Hematopoietic multipotent progenitor cell treated with erythropoietin and hydrocortisone succinate and interleukin-3 and kit ligand, for 8 days (in vitro differentiated cells): ENCODE data around the gene CEP250.
A peak's percentile ranks its signal among the peaks of the same experiment; 100 is the strongest.
"Not testable (repeated sequence)": the region's sequence is repeated elsewhere in the genome, so short reads cannot be mapped to it uniquely, and the experiment has no call there.

Experiments
- DNase-seq: peaks from one replicate; pipeline ENCODE4 v3.0.0-alpha.2; 2015

The CEP250 gene

DNA sequence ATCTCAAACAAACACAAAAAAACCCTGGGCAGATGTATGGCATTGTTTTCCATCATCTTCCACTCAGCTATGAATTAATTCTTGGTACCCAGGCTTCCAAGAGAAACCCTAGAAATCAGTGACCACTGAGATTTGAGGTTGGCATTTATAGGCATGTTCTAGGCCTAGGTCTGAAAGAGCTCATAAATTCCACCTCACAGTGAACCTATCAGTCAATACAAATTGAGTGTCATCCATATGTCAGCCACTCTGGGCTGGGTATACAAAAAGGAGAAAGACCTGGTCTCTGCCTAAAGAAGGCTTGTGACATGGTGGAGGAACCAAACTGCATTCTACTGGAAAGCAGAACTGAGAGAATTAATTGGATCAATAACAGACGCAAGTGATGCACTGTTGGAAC, 43.9 kb downstream of the CEP250 start:
- DNase-seq, result no peak

DNA sequence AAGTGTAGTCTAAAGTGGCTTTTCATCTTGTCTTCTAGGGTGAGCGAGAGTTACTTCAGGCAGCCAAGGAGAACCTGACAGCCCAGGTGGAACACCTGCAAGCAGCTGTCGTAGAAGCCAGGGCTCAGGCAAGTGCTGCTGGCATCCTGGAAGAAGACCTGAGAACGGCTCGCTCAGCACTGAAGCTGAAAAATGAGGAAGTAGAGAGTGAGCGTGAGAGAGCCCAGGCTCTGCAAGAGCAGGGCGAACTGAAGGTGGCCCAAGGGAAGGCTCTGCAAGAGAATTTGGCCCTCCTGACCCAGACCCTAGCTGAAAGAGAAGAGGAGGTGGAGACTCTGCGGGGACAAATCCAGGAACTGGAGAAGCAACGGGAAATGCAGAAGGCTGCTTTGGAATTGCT, 47.0 kb downstream of the CEP250 start:
- DNase-seq, result no peak

DNA sequence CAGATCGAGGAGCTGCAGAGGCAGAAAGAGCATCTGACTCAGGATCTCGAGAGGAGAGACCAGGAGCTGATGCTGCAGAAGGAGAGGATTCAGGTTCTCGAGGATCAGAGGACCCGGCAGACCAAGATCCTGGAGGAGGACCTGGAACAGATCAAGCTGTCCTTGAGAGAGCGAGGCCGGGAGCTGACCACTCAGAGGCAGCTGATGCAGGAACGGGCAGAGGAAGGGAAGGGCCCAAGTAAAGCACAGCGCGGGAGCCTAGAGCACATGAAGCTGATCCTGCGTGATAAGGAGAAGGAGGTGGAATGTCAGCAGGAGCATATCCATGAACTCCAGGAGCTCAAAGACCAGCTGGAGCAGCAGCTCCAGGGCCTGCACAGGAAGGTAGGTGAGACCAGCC, 47.9 kb downstream of the CEP250 start:
- DNase-seq, result no peak

DNA sequence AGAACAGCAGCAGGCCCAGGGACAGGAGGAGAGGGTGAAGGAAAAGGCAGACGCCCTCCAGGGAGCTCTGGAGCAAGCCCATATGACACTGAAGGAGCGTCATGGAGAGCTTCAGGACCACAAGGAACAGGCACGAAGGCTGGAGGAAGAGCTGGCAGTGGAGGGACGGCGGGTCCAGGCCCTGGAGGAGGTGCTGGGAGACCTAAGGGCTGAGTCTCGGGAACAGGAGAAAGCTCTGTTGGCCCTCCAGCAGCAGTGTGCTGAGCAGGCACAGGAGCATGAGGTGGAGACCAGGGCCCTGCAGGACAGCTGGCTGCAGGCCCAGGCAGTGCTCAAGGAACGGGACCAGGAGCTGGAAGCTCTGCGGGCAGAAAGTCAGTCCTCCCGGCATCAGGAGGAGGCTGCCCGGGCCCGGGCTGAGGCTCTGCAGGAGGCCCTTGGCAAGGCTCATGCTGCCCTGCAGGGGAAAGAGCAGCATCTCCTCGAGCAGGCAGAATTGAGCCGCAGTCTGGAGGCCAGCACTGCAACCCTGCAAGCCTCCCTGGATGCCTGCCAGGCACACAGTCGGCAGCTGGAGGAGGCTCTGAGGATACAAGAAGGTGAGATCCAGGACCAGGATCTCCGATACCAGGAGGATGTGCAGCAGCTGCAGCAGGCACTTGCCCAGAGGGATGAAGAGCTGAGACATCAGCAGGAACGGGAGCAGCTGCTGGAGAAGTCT, 48.6 kb downstream of the CEP250 start:
- DNase-seq, result no peak

DNA sequence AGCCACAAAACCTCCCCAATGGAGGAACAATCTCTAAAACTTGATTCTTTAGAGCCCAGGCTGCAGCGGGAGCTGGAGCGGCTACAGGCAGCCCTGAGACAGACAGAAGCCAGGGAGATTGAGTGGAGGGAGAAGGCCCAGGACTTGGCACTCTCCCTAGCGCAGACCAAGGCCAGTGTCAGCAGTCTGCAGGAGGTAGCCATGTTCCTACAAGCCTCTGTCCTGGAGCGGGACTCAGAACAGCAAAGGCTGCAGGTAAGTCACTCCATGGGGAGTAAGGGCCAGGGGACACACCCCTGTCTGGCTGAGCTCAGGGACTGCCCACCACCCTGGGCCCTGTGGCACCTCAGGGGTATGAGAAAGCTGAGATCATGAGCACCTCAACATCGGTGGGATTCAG, 49.4 kb downstream of the CEP250 start:
- DNase-seq, result no peak

DNA sequence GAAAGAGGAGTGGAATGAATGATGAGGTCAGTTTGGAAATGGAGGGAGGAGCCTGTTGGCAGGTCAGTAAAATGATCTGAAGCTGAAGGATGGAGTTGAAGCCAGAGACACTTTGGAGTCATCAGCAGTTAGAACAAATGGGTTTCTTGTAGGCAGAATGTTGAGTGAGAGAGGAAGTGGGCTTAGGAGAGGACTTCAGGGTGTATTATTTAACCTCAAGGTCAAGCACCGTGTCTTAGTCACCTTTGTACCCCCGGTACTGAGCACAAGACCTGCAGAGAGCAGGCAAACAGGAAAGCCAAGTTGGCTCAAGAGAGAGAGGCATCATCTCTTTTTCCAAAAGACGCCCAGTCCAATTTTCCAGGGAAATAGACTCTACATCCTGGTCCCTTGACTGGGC, 50.8 kb downstream of the CEP250 start:
- DNase-seq, result no peak

DNA sequence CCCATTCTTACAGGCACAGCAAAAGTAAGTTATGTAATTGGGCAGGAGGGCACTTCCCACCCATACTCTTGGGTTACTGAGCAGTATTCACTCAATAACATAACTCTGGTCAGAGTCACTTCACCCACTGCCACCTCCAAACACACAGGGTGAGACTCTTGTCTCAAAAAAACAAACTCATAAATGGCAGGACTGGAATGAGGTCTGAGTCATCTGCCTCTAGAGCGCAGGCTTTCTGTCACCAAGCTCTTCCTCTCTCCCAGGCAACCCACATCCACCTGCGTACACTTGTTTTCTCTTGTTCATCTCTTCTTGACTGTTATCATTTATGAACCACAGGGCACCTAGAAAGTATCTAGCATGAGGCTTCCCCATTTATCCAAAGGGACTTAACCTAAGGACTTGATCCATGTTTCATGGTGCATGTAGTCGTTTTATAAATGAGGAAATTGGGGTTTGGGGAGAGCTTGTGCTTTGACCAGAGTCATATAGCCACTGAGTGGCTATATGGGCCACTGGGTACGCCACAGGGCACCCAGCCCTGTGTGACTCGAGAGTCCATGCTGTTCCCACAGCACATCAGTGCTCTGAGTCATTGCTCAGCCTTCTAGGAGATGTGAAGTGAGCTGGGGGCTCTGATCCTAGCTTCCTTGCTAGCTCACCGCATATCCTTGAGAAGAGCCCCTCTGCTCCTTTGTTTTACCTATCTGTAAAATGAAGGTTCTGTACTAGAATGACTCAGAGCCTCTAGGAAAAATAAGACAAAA, 51.7 kb downstream of the CEP250 start:
- no peak for DNase-seq

DNA sequence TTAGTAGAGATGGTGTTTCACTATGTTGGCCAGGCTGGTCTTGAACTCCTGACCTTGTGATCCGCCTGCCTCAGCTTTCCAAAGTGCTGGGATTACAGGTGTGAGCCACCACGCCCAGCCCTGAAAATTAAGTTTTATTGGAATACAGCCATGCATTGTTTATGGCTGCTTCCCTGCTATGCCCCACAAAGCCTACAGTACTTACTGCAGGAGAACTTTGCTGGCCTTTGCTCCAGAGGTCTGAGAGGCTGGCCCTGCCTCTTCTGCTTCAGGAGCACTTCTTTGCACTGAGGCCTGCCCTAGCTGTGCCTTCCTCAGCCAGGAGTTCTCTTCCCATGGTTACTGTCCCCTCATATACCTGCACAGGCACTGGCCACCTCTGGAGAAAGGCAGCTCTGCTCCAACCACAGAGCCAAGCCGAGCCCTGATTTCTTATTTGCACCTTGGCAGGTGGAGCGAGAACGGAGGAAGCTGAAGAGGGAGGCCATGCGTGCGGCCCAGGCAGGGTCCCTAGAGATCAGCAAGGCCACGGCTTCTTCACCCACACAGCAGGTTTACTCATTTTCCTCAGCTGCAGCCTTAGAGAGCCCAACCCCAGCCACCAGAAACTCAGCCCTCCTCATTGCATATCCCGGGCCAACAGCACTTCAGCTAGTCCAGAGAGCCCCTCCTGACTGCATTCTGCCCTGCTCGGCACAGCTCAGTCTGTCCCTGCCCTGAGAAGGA, 53.3 kb downstream of the CEP250 start:
- no peak for DNase-seq

DNA sequence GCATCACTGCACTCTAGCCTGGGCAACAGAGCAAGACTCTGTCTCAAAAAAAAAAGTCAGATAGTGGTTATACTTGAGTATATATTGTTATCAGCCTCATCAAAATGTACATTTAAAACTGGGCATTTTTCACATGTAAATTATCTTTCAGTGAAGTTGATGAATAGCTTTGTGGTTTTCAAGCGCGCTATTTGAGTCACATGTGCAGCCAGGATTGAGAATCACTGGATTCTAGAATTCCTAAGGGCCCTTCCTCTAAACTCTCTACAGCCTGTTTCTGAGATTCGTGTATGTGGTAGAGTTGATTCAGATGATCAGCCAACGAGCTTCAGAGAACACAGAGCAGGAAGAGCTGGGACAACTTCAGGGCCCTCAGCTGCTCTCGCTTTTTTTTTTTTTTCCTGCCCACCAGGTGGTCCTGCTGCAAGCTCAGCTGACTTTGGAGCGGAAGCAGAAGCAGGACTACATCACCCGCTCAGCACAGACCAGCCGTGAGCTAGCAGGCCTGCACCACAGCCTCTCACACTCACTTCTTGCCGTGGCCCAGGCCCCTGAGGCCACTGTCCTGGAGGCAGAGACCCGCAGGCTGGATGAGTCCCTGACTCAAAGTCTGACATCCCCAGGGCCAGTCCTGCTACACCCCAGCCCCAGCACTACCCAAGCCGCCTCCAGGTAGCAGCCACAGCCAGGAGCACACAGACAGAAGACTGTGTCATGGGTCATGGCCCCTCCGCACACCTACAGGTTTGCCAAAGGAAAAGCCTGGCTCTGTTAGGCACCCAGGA, 55.7 kb downstream of the CEP250 start:
- no peak for DNase-seq

DNA sequence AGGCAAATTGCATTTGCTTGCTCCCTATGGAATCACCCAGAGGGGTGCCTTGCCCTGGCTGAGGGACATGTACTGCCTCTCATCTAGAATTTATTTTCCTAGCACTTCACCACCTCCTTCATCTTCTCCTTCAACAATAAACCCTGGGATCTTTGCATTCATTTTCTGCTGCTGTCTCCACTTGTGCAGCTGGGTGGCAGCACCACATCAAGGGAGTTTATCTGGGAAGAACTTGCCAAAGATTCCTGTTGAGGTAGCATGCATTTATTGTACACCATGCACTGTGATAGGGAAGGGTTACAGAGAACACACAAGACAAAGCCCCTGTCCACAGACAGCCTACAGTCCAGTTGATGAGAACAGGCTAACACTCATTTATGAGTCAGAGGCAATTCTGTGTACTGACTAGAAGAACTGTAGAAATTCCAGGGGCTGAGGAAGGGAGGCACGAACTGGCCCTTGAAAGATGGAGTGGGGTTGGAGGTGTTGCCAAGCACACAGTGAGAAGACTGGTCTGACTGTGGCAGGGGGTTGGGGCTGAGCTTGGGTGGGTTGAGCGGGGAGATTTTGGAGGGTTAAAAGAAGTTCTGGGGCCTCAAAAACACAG, 56.5 kb downstream of the CEP250 start:
- peak; percentile 83 for DNase-seq

DNA sequence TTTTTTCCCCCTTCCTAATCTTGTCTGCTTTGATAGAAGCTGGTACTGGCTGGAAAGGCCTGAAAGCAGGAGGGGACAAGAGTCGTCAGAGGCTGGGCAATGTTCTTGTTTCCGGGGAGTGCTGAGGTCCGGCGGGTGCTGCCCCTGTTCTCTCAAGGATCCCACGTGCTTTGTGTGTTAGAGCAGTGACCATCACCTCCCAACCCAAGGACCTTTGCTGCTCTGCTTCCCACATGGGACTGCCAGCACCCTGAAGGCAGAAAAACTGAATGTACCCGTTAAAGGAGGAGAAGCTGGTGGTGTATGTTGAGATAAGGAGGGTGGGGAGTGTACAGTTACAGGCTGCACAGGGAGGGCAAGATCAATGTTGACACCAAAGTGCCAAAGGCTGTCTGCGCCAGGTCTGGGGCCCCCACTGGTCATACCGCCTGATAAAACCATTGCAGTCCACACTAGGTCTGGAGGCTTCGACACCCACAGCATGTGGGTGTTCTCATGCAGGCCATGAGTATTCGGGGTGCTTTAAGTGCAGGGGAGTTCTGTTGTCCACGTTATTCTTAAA, 59.1 kb downstream of the CEP250 start:
- DNase-seq, result peak; percentile 97

DNA sequence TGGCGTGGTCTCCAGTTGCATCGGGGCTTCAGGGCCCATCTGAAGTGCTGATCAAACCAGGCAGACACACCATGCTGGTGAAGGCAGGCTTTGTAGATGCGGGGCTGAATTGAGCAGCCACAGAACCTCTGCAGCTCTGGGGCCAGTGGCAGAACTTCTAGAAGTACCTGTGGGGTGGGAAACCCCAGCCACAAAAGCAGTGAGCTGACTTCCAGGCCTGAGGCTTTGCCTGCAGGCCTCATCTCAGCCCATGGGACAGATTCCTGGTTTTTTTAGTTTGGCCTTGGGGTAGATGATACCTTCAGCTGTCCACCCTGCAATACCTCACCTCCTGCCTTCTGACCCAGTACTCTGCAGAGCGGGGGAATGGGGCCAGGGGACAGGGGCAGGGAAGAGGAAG, 59.9 kb downstream of the CEP250 start:
- DNase-seq, result no peak

DNA sequence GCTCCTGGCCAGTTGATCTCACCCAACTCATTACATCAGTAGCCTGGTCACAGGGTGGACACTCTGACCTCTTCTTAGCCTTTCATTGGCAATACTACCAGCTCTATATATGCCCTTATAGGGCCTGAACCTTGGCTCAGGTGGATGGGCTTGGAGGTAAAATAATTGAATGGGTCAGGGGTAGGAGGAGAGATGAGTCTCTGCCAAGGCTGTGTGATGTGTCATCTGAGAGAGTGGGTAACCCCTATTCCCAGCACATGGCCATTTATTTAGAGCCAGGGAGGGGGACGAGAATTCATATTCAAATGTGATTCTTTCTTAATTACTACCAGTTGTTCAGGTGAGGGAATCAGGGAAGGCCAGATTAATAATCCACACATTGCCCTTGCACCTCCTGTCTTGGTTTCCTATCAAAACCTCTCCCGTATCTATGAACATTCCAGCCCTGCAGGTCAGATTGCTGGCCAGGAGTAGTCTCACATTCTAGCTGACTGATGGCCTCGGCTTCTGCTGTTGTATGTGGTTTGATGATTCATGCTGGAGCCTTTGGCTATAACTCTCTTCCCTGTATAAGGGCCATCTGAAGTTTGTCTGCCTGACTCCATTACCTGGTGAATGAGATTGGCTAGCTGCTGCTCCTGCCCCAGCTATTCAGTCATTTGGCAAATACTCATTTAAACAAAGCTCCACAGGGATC, 60.7 kb downstream of the CEP250 start:
- DNase-seq, result peak; percentile 53

DNA sequence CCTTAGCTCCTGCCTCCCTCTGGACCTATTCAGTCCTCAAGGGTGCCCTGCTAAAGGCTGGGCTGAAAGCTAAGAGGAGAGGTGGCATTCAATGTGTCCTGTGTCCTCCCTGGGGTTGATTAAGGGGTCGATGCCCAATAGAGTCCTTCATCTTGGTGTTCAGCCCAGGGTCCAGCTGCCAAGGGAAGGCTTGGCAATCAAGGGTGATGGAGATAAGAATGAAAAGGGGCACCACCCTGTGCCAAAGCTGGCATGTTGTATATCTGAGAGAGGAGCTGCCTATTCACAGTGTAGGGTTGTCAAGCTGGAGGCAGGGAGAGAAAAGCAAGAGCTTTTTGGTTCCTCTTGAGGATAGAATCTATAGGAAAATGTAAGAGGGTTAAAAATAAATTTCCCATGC, 61.7 kb downstream of the CEP250 start:
- peak; percentile 93 for DNase-seq

DNA sequence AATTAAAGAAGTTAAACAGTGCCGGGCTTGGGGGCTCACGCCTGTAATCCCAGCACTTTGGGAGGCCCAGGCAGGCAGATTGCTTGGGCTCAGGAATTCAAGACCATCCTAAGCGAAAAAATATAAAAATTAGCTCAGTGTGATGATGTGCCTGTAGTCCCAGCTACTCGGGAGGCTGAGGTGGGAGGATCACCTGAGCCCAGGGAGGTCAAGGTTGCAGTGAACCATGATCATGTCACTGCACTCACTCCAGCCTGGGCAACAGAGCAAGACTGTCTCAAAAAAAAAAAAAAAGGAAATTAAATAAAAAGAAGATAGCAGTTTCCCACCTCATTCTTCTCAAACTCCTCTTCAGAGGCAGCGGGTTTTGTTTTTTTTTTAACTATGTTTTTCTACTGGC, 62.4 kb downstream of the CEP250 start:
- DNase-seq, result not testable (repeated sequence)

DNA sequence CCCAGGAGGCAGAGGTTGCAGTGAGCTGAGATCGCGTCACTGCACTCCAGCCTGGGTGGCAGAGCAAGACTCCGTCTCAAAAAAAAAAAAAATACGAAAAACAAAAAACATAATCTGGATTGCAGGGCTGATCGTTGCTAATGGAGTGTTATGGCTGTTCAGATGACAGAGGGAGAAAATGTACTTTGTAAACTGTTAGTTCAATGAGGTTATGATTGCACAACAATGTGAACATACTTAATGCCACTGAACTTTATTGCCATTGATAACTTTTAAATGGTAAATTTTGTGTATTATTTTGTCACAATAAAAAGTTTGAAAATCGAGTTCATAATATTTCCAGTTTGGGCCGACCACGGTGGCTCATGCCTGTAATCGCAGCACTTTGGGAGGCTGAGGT, 63.6 kb downstream of the CEP250 start:
- DNase-seq, result no peak

DNA sequence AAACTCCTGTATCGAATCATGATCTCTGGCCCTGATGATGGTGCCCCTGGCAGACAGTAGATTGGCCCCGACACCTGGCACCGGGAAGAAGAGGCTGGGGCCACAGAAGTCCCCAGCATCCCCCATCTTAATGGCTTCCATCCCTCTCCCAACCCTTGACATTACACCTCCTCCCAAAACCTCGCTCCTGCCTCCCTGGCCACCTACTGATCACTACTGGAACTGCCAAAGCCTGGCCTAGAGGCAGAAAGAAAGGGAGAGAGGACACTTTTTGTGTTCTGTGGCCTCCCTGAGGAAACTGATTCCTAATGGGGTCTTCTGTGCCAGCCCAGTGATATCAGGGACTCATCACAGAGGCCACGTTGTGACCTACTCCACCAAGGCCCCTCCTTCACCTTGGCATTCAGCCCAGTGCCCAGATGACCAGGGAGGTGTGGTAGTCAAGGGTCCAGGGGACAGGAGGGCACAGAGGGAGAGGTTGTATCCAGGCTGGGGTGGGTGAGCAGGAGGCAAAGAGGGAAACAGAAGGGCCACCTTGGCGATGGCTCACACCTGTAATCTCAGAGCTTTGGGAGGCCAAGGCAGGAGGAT, 68.0 kb downstream of the CEP250 start:
- DNase-seq, result peak; percentile 73

DNA sequence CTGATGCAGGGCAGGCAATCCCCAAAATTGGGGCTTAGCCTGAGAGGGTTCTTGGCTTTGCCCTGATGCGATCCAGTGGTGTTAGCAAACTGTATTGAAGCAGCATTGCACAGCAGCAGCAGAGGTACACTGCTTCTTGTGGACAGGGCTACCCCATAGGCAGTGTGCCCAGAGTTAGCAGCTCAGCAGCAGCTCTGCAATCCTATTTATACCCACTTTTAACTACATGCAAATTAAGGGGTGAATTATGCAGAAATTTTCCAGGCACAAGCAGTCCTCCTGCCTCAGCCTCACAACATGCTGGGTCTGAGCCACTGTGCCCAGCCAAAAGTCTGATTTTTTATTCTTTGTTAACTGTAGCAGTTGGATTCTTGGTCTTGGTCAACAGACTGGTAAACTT, 70.2 kb downstream of the CEP250 start:
- no peak for DNase-seq

DNA sequence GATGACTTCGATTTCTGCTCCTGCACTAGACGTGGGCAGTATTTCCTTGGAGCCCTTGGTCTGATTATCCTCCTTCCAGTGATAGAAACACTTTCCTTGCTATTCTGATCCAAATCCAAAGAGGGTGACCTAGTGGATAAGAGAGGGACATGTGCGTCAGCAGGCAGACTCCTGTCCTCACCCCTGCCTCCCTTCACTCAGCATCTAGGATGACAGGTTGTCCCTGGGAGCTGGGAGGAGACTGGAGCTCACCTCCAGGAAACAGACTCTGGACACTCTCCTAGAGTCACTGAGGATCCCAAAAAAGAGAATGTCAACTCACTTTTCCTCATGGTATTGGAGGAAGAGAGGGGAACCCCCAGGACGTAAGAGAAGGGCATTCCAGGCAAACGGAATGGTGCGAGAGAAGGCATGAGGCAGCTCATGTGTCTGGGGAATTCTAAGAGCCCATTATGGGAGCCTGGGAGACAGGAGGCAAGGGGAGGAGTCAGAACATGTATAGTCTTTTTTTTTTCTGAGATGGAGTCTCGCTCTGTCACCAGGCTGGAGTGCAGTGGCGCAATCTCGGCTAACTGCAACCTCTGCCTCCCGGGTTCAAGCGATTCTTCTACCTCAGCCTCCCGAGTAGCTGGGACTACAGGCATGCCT, 71.8 kb downstream of the CEP250 start:
- DNase-seq, result no peak

DNA sequence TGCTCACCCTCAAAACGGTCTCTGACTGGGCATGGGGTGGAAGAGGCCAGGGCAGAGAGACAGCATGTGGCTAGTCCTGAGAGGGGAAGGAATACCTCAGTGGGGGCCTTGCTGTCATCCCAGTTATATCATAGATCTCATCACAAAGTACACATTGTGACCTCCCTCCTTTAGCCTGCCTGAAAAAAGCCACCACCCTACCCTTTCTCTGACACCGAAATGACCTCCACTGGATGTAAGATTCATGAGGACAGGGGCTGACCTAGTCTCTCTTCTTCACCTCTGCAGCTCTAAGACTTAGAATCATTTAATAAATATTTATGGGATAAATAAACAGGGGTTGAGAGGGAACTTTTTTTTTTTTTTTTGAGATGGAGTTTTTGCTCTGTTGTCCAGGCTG, 74.2 kb downstream of the CEP250 start, which contains the start of gene C20orf173:
C20orf173 (minus strand) TSS at position 101 of the 400 bp plus-strand sequence. CDS start 279 bp downstream, outside the sequence.
- no peak for DNase-seq
